Esophagus muscularis mucosa (tissue), 3 donors: Measurements from ENCODE around the gene SLC35F4.

ENCODE experiments used
- POLR2AphosphoS5 ChIP-seq, 2 donors: sonication (generic); formaldehyde crosslinking; IDR thresholded peaks; one replicate each; pipeline ENCODE4 v1.6.1; 2017; ENCODE audit warnings: antibody characterized with exemption in 2 of 2
- TF ChIP-seq, protein P1 (sequence below), 3 experiments: fragments of 200-600 bp in 2 of 3; fragments of 450-650 bp in 1 of 3; sonication (generic) in 2 of 3; IDR thresholded peaks; one replicate each; pipeline ENCODE4 v1.5.1; 2017 to 2019; ENCODE audit warnings: antibody characterized with exemption in 3 of 3, mild to moderate bottlenecking in 2 of 3, moderate library complexity in 1 of 3

DNA sequence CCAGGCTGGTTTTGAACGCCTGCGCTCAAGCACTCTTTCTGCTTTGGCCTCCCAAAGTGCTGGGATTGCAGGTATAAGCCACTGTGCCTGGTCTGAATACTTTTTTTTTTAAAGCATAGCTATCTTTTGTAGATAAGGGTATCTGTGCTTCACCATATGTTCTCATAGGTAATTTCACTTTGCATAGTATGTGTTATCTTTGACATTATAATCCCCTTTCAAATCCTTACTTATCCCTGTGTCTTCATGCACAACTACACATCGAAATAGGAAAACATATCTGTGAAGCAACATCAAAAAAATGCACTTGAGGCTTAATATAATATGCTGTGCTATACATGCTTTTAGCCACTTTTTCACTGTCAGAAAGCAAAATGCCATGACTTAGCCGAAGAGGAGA lies 94.1 kb downstream of the SLC35F4 start:
- TF ChIP-seq, protein P1, sequence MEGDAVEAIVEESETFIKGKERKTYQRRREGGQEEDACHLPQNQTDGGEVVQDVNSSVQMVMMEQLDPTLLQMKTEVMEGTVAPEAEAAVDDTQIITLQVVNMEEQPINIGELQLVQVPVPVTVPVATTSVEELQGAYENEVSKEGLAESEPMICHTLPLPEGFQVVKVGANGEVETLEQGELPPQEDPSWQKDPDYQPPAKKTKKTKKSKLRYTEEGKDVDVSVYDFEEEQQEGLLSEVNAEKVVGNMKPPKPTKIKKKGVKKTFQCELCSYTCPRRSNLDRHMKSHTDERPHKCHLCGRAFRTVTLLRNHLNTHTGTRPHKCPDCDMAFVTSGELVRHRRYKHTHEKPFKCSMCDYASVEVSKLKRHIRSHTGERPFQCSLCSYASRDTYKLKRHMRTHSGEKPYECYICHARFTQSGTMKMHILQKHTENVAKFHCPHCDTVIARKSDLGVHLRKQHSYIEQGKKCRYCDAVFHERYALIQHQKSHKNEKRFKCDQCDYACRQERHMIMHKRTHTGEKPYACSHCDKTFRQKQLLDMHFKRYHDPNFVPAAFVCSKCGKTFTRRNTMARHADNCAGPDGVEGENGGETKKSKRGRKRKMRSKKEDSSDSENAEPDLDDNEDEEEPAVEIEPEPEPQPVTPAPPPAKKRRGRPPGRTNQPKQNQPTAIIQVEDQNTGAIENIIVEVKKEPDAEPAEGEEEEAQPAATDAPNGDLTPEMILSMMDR (IDR thresholded peaks at IDR 0.05): no peak
- no peak for TF ChIP-seq POLR2AphosphoS5 (IDR thresholded peaks at IDR 0.05)
